Loucy (cell line): ENCODE data around the gene TUBA3E.
"Not testable (repeated sequence)": the region's sequence is repeated elsewhere in the genome, so short reads cannot be mapped to it uniquely, and the experiment has no call there.

Source experiments
- EZH2phosphoT487 ChIP-seq: fragments of 200-600 bp; IDR thresholded peaks from 2 replicates; pipeline ENCODE4 v1.6.1; 2018; ENCODE audit warnings: antibody characterized with exemption, mild to moderate bottlenecking, moderate library complexity, borderline replicate concordance
- TF ChIP-seq, protein P1 (sequence below): fragments of 200-600 bp; sonication (generic); conservative IDR thresholded peaks from 2 replicates; pipeline ENCODE4 v1.5.1; 2014; ENCODE audit warnings: mild to moderate bottlenecking, antibody characterized with exemption, low read length

DNA sequence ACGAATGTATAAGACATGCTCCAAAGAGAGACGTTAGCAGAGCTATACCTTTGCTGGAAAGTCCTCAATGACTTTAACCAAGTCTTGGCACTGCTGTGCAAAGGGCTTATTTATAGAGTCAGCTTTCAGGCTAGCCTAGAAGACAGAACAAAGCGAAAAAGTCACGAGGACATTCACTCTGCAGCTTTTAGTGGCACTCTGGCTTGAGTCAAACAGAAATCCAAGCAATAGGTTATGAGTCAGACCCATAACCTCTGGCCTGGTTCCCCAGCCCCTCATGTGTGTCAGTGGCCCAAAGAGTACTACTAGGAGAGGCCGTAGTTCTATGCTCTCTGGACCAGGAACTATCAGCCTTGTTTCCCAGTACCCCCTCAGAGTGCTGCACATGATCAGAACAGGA, 23.4 kb downstream of the TUBA3E start:
- TF ChIP-seq, protein P1, sequence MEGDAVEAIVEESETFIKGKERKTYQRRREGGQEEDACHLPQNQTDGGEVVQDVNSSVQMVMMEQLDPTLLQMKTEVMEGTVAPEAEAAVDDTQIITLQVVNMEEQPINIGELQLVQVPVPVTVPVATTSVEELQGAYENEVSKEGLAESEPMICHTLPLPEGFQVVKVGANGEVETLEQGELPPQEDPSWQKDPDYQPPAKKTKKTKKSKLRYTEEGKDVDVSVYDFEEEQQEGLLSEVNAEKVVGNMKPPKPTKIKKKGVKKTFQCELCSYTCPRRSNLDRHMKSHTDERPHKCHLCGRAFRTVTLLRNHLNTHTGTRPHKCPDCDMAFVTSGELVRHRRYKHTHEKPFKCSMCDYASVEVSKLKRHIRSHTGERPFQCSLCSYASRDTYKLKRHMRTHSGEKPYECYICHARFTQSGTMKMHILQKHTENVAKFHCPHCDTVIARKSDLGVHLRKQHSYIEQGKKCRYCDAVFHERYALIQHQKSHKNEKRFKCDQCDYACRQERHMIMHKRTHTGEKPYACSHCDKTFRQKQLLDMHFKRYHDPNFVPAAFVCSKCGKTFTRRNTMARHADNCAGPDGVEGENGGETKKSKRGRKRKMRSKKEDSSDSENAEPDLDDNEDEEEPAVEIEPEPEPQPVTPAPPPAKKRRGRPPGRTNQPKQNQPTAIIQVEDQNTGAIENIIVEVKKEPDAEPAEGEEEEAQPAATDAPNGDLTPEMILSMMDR = not testable (repeated sequence)
- TF ChIP-seq EZH2phosphoT487 = not testable (repeated sequence)
